HEK293 (cell line): ENCODE data around the gene SBNO2.
A peak's percentile ranks its signal among the peaks of the same experiment; 100 is the strongest.

Experiments used
- GLIS1 ChIP-seq: fragments of 450-650 bp; formaldehyde crosslinking; IDR thresholded peaks from 2 replicates; pipeline ENCODE4 v1.5.1; 2016; ENCODE audit warnings: missing biosample characterization, missing genetic modification characterization
- HOXD13 ChIP-seq: sonication (generic); formaldehyde crosslinking; IDR thresholded peaks from 2 replicates; pipeline ENCODE4 v1.8.0; 2022; ENCODE audit warnings: missing genetic modification reagents, borderline replicate concordance
- KLF17 ChIP-seq: fragments of 450-650 bp; formaldehyde crosslinking; IDR thresholded peaks from 2 replicates; pipeline ENCODE4 v1.5.1; 2016; ENCODE audit warnings: missing biosample characterization, missing genetic modification characterization
- PRDM6 ChIP-seq: fragments of 450-650 bp; formaldehyde crosslinking; IDR thresholded peaks from 2 replicates; pipeline ENCODE4 v1.5.1; 2017; ENCODE audit warnings: missing biosample characterization, missing genetic modification characterization
- REST ChIP-seq: fragments of 450-650 bp; formaldehyde crosslinking; IDR thresholded peaks from 2 replicates; pipeline ENCODE4 v1.5.1; 2016; ENCODE audit warnings: missing biosample characterization, missing genetic modification characterization
- SETDB1 ChIP-seq: IDR thresholded peaks from one replicate; pipeline ENCODE4 v1.6.1; 2017; ENCODE audit warnings: mild to moderate bottlenecking, low read length, moderate library complexity, mixed read lengths; ENCODE audit not compliant: insufficient read length
- SP3 ChIP-seq: fragments of 450-650 bp; formaldehyde crosslinking; IDR thresholded peaks from 2 replicates; pipeline ENCODE4 v1.5.1; 2016; ENCODE audit warnings: missing biosample characterization, missing genetic modification characterization
- TSHZ1 ChIP-seq: fragments of 450-650 bp; formaldehyde crosslinking; IDR thresholded peaks from 2 replicates; pipeline ENCODE4 v1.5.1; 2016; ENCODE audit warnings: missing biosample characterization, missing genetic modification characterization, borderline replicate concordance
- ZBTB48 ChIP-seq: fragments of 450-650 bp; formaldehyde crosslinking; IDR thresholded peaks from 2 replicates; pipeline ENCODE4 v1.5.1; 2016; ENCODE audit warnings: missing biosample characterization, missing genetic modification characterization
- ZNF148 ChIP-seq: fragments of 450-650 bp; formaldehyde crosslinking; IDR thresholded peaks from 2 replicates; pipeline ENCODE4 v1.5.0; 2017; ENCODE audit warnings: missing biosample characterization, missing genetic modification characterization, borderline replicate concordance
- ZNF157 ChIP-seq: fragments of 450-650 bp; formaldehyde crosslinking; IDR thresholded peaks from 2 replicates; pipeline ENCODE4 v1.5.1; 2016; ENCODE audit warnings: missing biosample characterization, missing genetic modification characterization
- ZNF202 ChIP-seq: fragments of 450-650 bp; formaldehyde crosslinking; IDR thresholded peaks from 2 replicates; pipeline ENCODE4 v1.5.1; 2016; ENCODE audit warnings: missing biosample characterization, missing genetic modification characterization, borderline replicate concordance
- ZNF280C ChIP-seq: fragments of 450-650 bp; formaldehyde crosslinking; IDR thresholded peaks from 2 replicates; pipeline ENCODE4 v1.5.1; 2016; ENCODE audit warnings: missing biosample characterization, missing genetic modification characterization
- ZNF335 ChIP-seq: fragments of 450-650 bp; formaldehyde crosslinking; conservative IDR thresholded peaks from 2 replicates; pipeline ENCODE4 v1.5.1; 2016; ENCODE audit warnings: missing biosample characterization, missing genetic modification characterization
- ZNF366 ChIP-seq: fragments of 450-650 bp; formaldehyde crosslinking; conservative IDR thresholded peaks from 2 replicates; pipeline ENCODE4 v1.5.1; 2016; ENCODE audit warnings: missing biosample characterization, missing genetic modification characterization
- ZNF423 ChIP-seq: fragments of 450-650 bp; formaldehyde crosslinking; IDR thresholded peaks from 2 replicates; pipeline ENCODE4 v1.5.1; 2016; ENCODE audit warnings: missing biosample characterization, missing genetic modification characterization
- ZNF449 ChIP-seq: fragments of 450-650 bp; formaldehyde crosslinking; IDR thresholded peaks from 2 replicates; pipeline ENCODE4 v1.5.1; 2017; ENCODE audit warnings: missing biosample characterization, mild to moderate bottlenecking, missing genetic modification characterization, moderate library complexity
- ZNF555 ChIP-seq: fragments of 450-650 bp; formaldehyde crosslinking; conservative IDR thresholded peaks from 2 replicates; pipeline ENCODE4 v1.5.1; 2017; ENCODE audit warnings: missing biosample characterization, mild to moderate bottlenecking, missing genetic modification characterization, inconsistent platforms
- ZNF571 ChIP-seq: fragments of 450-650 bp; formaldehyde crosslinking; IDR thresholded peaks from 2 replicates; pipeline ENCODE4 v1.5.0; 2017; ENCODE audit warnings: missing biosample characterization, missing genetic modification characterization
- ZNF664 ChIP-seq: fragments of 450-650 bp; formaldehyde crosslinking; IDR thresholded peaks from 2 replicates; pipeline ENCODE4 v1.5.1; 2016; ENCODE audit warnings: missing biosample characterization, missing genetic modification characterization
- ZNF777 ChIP-seq: fragments of 450-650 bp; formaldehyde crosslinking; IDR thresholded peaks from 2 replicates; pipeline ENCODE4 v1.5.1; 2017; ENCODE audit warnings: missing biosample characterization, missing genetic modification characterization, borderline replicate concordance

SBNO2 gene

GRCh38 chr19:1113030-1113985 is 60.8 kb downstream of the SBNO2 start (continued):
- TF ChIP-seq ZNF148 (tag by site-specific recombination) = no peak
- no peak for TF ChIP-seq ZNF571 (tag by site-specific recombination)
- peak; percentile 36; the same call in 1 of the 2 replicates for TF ChIP-seq ZNF423 (tag by site-specific recombination)
- no peak for TF ChIP-seq ZNF664
- TF ChIP-seq ZNF157 (tag by site-specific recombination) = no peak
- TF ChIP-seq ZNF449 = 0 out of 2 replicates have a peak, but pooled peaks have one; percentile 17
- peak; percentile 81; the same call in 1 of the 2 replicates for TF ChIP-seq REST (tag by site-specific recombination)
- TF ChIP-seq SP3 (tag by site-specific recombination) = peak; percentile 90
- peak; percentile 85; the same call in 1 of the 2 replicates for TF ChIP-seq KLF17 (tag by site-specific recombination)
- TF ChIP-seq HOXD13 (CRISPR knock-in tag) = no peak
- no peak for TF ChIP-seq SETDB1
- TF ChIP-seq ZNF366 (tag by site-specific recombination) = no peak
- TF ChIP-seq ZNF335 (tag by site-specific recombination) = peak; percentile 31; the same call in 1 of the 2 replicates
- TF ChIP-seq ZNF202 = no peak
- no peak for TF ChIP-seq ZNF777 (tag by site-specific recombination)
- TF ChIP-seq TSHZ1 = peak; percentile 42; the same call in 1 of the 2 replicates
- TF ChIP-seq ZBTB48 (tag by site-specific recombination) = no peak
- no peak for TF ChIP-seq PRDM6
- no peak for TF ChIP-seq ZNF280C (tag by site-specific recombination)
- TF ChIP-seq ZNF555 (tag by site-specific recombination) = no peak
- TF ChIP-seq GLIS1 (tag by site-specific recombination) = peak; percentile 90
